Liver (tissue), 3 donors: Measurements from ENCODE around the gene ATXN7L1.

Experiments
- ATF3 ChIP-seq: IDR thresholded peaks from 2 replicates; pipeline ENCODE4 v1.6.1; 2016; ENCODE audit warnings: antibody characterized with exemption
- CTCF ChIP-seq: fragments of 150-350 bp; IDR thresholded peaks from 2 replicates; pipeline ENCODE4 v1.5.1; 2017; ENCODE audit warnings: improper control_type of control experiment, low read depth, low read length; ENCODE audit not compliant: missing input control
- donor health status: healthy.
- donor health status: healthy.

- TF ChIP-seq CTCF: no peak
- no peak for TF ChIP-seq ATF3
Measured at GRCh38 chr7:105707967-105708762, 168.2 kb downstream of the ATXN7L1 start.
